Hepatocyte (in vitro differentiated cells): ENCODE results near the gene VASN. TPM values are rescaled to one million over a fixed set of nuclear protein-coding genes. Genes with fewer than 3 reads are reported as not detected.

Experiments used
- DNase-seq: peaks from one replicate; pipeline ENCODE4 v3.0.0-alpha.2; 2016; ENCODE audit warnings: low spot score
- H2AFZ ChIP-seq: fragments of 200-600 bp; sonication (generic); 2 replicates; pipeline ENCODE4 v1.6.0; 2016; ENCODE audit warnings: antibody characterized with exemption, mild to moderate bottlenecking
- H3K27ac ChIP-seq: fragments of 200-600 bp; sonication (generic); 2 replicates; pipeline ENCODE4 v1.5.1; 2016; ENCODE audit warnings: mild to moderate bottlenecking
- H3K27me3 ChIP-seq: fragments of 200-600 bp; sonication (generic); 2 replicates; pipeline ENCODE4 v1.6.1; 2016
- H3K36me3 ChIP-seq: fragments of 200-600 bp; sonication (generic); replicated peaks from 2 replicates; pipeline ENCODE4 v1.5.1; 2016; ENCODE audit warnings: low read depth; ENCODE audit not compliant: insufficient read depth
- H3K4me1 ChIP-seq: fragments of 200-600 bp; sonication (generic); 2 replicates; pipeline ENCODE4 v1.5.1; 2016; ENCODE audit warnings: mild to moderate bottlenecking, moderate library complexity; ENCODE audit not compliant: insufficient read depth
- H3K4me2 ChIP-seq: fragments of 200-600 bp; sonication (generic); 2 replicates; pipeline ENCODE4 v1.6.0; 2016
- H3K4me3 ChIP-seq: fragments of 200-600 bp; sonication (generic); 2 replicates; pipeline ENCODE4 v1.5.1; 2016; ENCODE audit warnings: mild to moderate bottlenecking
- H3K79me2 ChIP-seq: fragments of 200-600 bp; sonication (generic); 2 replicates; pipeline ENCODE4 v1.6.0; 2017; ENCODE audit warnings: mild to moderate bottlenecking
- H3K9me2 ChIP-seq: fragments of 200-600 bp; sonication (generic); replicated peaks from 2 replicates; pipeline ENCODE4 v1.6.0; 2017; ENCODE audit warnings: mild to moderate bottlenecking; ENCODE audit not compliant: insufficient read depth
- H3K9me3 ChIP-seq: fragments of 200-600 bp; sonication (generic); 2 replicates; pipeline ENCODE4 v1.5.1; 2016; ENCODE audit warnings: low read depth, mild to moderate bottlenecking
- H4K20me1 ChIP-seq: fragments of 200-600 bp; sonication (generic); 2 replicates; pipeline ENCODE4 v1.6.0; 2016; ENCODE audit warnings: mild to moderate bottlenecking; ENCODE audit not compliant: insufficient read depth, poor library complexity, severe bottlenecking
- EZH2 ChIP-seq: fragments of 200-600 bp; sonication (generic); IDR thresholded peaks from 2 replicates; pipeline ENCODE4 v1.6.1; 2016; ENCODE audit warnings: antibody characterized with exemption, mild to moderate bottlenecking, borderline replicate concordance
- EZH2phosphoT487 ChIP-seq: fragments of 200-600 bp; sonication (generic); IDR thresholded peaks from one replicate; pipeline ENCODE4 v1.6.1; 2018; ENCODE audit warnings: antibody characterized with exemption, mild to moderate bottlenecking, low read depth, moderate library complexity; ENCODE audit not compliant: unreplicated experiment, severe bottlenecking
- WGBS: methylation state at CpG from one replicate; pipeline ENCODE4 v1.1.6; 2016; ENCODE audit warnings: low lambda C conversion rate; ENCODE audit errors: missing lambda C conversion rate; 5-methylcytosine and 5-hydroxymethylcytosine counted together
- polyA plus RNA-seq: library from polyadenylated mRNA; unstranded; fragments of >200 nt; fragmentation: Nextera tagmentation; extraction: Ambion mirVana; gene quantifications from 2 replicates; pipeline ENCODE4 v1.2.1, GENCODE V29; 2016
- total RNA-seq: library from RNA; depleted of rRNA; stranded (reverse); fragments of >200 nt; gene quantifications from 2 replicates; pipeline ENCODE4 v1.2.3, GENCODE V29; 2014
- TF ChIP-seq, protein P1 (sequence below): fragments of 200-600 bp; sonication (generic); IDR thresholded peaks from 2 replicates; pipeline ENCODE4 v1.5.1; 2016; ENCODE audit warnings: antibody characterized with exemption, mild to moderate bottlenecking; ENCODE audit not compliant: poor library complexity

VASN gene
- total and polyA plus RNA-seq, 2 experiments from 2014 or later, result 12.1 to 64.2 TPM

DNA sequence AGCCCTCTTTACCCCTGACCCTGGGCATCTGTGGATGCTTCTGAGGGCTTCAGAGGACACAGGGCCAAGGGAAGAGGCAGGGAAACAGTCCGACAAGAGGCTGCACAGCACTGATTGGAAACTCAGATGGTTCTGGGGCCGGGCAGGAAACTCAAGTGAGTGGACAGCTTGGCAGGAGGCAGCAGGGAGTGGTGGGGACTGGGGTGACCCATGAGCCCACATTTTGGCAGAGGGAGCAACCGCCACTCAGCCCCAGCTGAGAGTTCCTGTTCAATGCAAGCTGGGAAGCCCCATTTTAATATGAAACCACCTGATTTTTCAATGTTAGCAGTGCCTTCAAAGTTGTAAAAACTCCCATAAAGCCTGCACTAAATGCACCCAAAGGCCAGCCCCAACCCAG, 1.5 kb upstream of the VASN start:
- Histone ChIP-seq H2AFZ (no peak overlapping the region), H3K27me3 (no peaks in the 10 kb centered on the region), H3K27ac (peak overlapping the region; percentile 95), H3K9me3 (no peaks in the 10 kb centered on the region), H3K4me3 (no peak overlapping the region), H3K4me1 (peaks cover 34% of the 10 kb centered on the region), H3K9me2 (no peaks in the 10 kb centered on the region), H3K4me2 (no peak overlapping the region), H3K79me2 (peaks cover 29% of the 10 kb centered on the region), H4K20me1 (peaks cover 23% of the 10 kb centered on the region), H3K36me3 (no peaks in the 10 kb centered on the region)
- WGBS, result 91% methylated on average over 3 of the region's 3 CpGs
- TF ChIP-seq EZH2phosphoT487 (no peak), EZH2 (no peak)
- TF ChIP-seq, protein P1, sequence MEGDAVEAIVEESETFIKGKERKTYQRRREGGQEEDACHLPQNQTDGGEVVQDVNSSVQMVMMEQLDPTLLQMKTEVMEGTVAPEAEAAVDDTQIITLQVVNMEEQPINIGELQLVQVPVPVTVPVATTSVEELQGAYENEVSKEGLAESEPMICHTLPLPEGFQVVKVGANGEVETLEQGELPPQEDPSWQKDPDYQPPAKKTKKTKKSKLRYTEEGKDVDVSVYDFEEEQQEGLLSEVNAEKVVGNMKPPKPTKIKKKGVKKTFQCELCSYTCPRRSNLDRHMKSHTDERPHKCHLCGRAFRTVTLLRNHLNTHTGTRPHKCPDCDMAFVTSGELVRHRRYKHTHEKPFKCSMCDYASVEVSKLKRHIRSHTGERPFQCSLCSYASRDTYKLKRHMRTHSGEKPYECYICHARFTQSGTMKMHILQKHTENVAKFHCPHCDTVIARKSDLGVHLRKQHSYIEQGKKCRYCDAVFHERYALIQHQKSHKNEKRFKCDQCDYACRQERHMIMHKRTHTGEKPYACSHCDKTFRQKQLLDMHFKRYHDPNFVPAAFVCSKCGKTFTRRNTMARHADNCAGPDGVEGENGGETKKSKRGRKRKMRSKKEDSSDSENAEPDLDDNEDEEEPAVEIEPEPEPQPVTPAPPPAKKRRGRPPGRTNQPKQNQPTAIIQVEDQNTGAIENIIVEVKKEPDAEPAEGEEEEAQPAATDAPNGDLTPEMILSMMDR, result no peak
- DNase-seq, result no peak

DNA sequence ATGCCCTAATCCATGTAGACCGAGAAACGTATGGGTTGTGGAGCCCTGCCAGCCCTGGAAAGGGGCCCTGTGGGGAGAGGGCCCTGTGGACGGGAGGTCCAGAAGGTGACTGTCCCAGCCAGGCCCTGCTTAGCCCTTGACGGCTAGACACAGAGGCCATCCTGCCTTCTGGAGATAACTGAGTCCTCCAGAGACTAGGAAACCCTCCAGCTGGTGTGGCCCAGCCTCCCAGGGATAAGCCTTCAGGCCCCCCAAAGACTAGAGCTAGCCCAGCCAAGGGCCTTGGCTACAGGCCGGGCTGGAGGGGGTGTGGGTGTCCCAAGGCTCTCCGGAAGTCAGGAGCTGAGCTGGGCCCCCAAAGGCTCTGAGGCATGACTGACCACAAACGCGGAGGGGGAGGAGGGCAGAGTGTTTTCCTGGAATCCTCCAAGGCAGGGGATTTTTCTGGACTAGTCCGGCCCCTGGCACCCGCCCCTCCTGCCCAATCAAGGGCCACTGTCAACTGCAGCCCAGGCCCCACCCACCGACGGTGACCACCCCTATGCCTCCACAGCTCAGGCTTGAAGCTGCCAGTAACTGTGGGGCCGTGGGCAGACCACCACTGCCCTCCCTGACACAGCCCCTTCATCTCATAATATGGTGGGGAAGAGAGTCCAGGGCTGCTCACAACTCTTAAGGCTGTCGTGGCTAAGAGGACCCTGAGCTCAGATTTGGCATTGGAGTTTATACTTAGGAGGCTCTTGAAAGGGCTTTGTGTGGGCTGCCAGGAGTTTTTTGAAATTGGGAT, 885 bp upstream of the VASN start:
- TF ChIP-seq, protein P1, result no peak
- TF ChIP-seq EZH2phosphoT487, result no peak
- no peak for TF ChIP-seq EZH2
- Histone ChIP-seq H3K9me3 (no peaks in the 10 kb centered on the region), H4K20me1 (peaks cover 25% of the 10 kb centered on the region), H3K4me1 (peaks cover 39% of the 10 kb centered on the region), H3K4me2 (peak overlapping the region; percentile 97), H3K9me2 (no peaks in the 10 kb centered on the region), H3K27me3 (no peaks in the 10 kb centered on the region), H3K4me3 (no peak overlapping the region), H2AFZ (no peak overlapping the region), H3K79me2 (peaks cover 35% of the 10 kb centered on the region), H3K36me3 (no peaks in the 10 kb centered on the region), H3K27ac (peak overlapping the region; percentile 95)
- DNase-seq, result peak; percentile 60
- 65% methylated on average over 11 of the region's 14 CpGs for WGBS

DNA sequence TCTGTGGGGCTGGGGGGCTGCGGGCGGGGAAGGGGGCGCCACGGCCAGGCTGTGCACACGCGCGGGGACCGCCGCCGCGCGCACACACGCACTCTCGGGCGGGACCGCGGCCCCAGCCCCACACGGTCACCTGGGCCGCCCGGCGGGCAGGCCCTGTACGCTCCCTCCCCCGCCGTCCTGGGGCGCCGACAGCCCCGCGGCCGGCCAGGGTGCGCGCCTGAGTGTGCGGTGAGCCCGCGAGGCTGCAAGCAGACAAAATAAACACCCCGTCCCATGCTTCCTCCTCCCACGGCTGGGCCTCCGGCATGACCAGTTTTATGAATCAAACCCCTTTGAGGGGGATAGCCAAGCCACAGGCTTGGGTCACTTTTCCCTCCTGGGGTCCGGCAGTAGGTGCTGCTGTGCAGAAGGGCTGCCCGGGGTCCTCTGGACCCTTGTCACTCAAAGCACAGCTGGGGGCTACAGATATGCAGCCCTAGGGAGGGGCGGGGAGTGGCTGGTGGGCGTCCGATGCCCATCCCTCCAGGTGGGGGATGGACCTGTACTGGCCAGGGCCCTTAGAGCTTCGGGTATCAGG, 441 bp downstream of the VASN start:
- Histone ChIP-seq H3K27ac (peak overlapping the region; percentile 95), H3K4me1 (peaks cover 52% of the 10 kb centered on the region), H3K4me2 (peak overlapping the region; percentile 97), H3K79me2 (peaks cover 48% of the 10 kb centered on the region), H3K9me2 (no peaks in the 10 kb centered on the region), H3K9me3 (no peaks in the 10 kb centered on the region), H2AFZ (no peak overlapping the region), H3K4me3 (peak overlapping the region; percentile 91), H3K36me3 (no peaks in the 10 kb centered on the region), H4K20me1 (peaks cover 27% of the 10 kb centered on the region), H3K27me3 (no peaks in the 10 kb centered on the region)
- peak; percentile 71 for DNase-seq
- no peak for TF ChIP-seq EZH2phosphoT487
- TF ChIP-seq, protein P1, result no peak
- TF ChIP-seq EZH2, result no peak
- 4% methylated on average over 32 of the region's 43 CpGs for WGBS
